ENCODE data around the gene AP5B1.

Gene AP5B1, protein sequence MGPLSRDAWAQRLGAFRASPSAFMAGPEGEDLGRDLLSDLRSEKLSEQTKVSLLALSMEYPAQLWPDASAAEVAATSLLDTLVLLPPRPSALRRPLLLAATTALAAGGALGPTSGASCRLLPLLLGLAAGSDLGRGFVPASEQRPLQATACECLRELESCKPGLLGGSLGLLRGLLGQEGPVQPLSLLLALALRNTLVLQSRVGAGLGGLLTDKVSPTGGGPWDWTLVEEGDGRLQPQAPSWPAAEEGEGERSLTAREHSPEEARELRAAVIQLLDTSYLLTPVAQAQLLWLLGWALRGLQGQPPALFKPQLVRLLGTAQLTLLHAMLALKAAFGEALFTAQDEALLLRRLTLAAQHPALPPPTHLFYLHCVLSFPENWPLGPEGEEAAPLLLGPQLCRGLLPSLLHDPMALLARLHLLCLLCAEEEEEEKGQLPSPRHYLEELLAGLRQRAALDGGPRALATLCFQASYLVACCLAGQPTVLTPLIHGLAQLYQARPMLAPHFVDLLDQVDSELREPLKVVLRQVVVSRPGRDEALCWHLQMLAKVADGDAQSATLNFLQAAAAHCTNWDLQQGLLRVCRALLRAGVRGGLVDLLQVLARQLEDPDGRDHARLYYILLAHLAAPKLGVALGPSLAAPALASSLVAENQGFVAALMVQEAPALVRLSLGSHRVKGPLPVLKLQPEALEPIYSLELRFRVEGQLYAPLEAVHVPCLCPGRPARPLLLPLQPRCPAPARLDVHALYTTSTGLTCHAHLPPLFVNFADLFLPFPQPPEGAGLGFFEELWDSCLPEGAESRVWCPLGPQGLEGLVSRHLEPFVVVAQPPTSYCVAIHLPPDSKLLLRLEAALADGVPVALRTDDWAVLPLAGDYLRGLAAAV

DNA sequence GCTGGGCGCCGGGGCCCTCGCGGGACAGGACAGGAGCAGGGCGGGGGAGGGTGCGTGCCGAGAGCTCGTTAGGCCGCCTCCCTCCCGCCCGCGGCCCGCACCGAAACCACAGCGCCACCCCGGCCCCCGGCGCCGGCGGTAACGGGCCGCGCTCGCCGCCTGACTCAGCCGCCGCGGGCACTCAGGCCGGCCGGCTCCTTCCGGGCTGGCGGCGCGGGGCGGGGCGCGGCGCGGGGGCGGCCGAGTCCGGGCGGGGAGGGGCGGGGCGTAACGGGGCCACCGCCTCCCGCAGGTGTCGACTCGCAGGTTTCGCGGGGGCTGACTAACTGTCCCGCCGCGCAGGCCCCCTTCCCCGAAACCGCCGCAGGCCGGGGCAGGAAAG lies at the start of gene AP5B1:
AP5B1 (minus strand) TSS at position 207 of the 382 bp plus-strand sequence. CDS start 385 bp downstream, outside the sequence.
- DNase-seq (ENCODE audit: low spot score) = peak; percentile 68

DNA sequence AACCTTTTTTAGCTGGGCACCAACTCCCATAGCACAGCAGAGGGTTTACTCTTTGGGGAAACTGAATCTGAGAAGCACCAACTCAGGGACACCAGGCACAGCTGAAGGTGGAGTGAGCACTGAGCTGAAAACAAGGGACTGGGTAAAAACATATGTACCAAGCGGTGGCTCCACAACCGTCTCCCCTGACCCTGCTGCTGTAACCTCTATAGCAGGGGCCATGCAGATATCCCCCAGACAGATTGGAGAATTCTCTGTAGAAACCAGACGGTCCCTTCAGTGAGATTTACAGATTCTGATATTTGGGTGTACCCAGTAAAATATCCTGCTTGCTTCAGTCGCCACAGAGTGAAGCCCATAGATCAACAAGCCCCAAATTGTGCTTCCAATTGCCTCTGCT lies 48.7 kb upstream of the AP5B1 start:
- no peak for DNase-seq (ENCODE audit: low spot score)

DNA sequence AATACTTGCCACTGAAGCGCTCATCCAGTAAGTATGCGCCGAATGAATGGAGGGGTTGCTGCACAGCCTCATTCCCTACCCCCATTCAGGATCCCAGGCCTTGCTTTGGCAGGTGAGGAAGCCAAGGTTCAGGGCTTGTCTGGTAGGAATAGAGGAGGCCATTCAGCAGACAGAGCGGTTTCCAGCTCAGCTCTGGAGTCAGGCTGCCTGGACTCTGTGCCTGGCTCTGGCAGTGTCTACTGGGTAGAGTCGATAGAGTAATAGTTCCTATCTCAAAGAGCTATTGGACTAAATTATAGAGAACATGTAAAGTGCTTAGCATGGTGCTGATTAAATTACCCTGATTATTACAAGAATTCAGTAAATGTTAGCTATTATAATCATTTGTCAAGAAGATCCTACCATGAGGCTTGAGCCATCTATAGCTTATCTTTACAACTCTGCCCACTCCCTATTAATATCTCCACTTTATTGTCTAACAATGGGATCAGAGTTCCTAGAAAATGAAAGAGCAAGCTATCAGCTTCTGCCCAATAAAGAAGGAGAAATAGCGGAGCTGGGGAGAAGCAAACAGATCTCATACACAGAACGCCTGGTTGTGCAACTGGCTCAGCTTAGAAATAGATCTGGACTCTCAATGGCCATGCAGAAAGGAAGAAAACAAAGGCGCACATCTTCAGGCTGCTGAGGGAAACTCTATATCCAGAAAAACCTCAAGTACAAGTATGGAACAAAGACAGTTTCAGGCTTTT lies 46.4 kb upstream of the AP5B1 start:
- no peak for DNase-seq (ENCODE audit: low spot score)

DNA sequence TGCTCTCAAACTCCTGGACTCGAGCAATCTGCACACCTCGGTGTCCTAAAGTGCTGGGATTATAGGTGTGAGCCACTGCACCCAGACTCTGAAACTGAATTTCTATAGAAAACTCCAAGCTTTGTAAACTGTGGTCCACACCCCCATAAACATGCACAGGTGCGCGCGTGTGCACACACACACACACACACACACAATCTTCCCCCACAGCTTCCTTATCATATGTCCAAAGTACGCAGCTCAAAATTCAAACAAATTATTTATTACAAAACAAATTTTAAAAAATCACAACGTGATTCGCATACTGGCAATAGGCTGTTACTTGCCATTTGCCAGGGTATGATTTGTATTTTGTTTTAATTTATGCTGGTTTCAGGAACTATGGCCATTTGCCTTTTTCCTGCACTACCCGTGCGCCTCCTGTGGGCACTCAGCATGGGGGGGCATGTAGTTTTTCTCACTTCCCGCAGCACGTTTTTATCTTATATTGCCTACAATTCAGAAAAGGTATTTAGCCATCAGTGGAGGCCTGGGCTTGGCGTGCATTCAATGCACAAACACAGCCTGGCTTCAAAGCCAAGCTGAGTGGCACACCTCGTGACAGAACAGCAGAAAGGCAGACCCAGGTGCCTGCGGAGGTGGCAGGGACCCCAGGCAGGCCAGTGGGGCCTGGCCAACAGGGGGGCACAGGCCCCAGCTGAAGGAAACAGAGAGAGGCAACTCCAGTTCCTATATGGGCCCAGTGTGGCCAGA lies 42.2 kb upstream of the AP5B1 start:
- DNase-seq (ENCODE audit: low spot score) = no peak

GRCh38 chr11:65821107-65821506 lies 40.3 kb upstream of the AP5B1 start:
- no peak for DNase-seq (ENCODE audit: low spot score)

GRCh38 chr11:65817835-65818680 lies 37.3 kb upstream of the AP5B1 start:
- peak; percentile 93 for DNase-seq (ENCODE audit: low spot score)

DNA sequence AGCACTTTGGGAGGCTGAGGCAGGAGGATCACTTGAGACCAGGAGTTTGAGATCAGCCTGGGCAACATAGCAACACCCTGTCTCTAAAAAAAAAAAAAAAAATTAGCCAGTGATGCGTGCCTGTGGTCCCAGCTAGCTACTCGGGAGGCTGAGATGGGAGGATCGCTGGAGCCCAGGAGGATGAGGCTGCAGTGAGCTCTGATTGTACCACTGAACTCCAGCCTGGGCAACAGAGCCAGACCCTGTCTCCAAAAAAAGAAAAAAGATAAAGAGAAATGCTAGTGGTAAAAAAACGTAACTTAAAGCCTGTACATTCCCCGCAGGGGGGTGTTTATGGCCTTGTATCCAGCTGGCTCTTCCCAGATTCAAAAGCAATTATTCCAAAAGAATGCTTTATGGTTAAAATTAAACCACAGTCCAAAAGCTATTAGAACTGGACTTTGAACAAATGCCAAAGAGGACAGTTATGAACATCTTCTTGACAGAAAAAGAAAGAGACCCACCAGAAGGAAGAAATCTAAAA lies 36.6 kb upstream of the AP5B1 start:
- DNase-seq (ENCODE audit: low spot score) = no peak

- no peak for DNase-seq (ENCODE audit: low spot score)
Measured at GRCh38 chr11:65816696-65817095, 35.9 kb upstream of the AP5B1 start.

DNA sequence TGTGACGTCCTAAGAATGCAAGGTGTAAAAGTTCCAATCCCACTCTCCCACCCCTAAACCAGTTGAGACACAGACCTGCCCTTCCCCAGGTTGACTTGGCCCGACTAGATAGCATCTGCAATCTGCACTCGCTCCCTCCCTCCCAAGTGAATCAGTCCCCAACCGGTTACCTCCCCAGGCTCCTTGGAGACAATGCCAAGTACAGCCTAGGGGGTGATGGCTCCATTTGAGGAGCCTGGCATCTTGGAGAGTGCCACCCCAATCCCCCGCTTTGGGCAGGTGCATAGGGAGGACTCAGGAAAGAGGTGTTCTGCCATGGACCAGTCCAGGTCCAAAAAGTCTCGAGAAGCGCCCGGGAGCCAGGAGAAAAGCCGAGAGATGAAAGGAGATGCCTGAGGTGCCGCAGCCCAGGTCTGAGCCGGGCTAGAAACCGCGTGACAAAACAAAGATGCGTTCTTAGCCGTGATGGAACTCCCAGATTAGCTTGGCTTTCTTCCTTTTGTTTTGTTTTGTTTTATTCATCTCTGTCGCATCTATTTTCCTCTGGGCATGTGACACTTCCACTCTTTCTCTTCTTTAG lies 34.3 kb upstream of the AP5B1 start:
- no peak for DNase-seq (ENCODE audit: low spot score)

DNA sequence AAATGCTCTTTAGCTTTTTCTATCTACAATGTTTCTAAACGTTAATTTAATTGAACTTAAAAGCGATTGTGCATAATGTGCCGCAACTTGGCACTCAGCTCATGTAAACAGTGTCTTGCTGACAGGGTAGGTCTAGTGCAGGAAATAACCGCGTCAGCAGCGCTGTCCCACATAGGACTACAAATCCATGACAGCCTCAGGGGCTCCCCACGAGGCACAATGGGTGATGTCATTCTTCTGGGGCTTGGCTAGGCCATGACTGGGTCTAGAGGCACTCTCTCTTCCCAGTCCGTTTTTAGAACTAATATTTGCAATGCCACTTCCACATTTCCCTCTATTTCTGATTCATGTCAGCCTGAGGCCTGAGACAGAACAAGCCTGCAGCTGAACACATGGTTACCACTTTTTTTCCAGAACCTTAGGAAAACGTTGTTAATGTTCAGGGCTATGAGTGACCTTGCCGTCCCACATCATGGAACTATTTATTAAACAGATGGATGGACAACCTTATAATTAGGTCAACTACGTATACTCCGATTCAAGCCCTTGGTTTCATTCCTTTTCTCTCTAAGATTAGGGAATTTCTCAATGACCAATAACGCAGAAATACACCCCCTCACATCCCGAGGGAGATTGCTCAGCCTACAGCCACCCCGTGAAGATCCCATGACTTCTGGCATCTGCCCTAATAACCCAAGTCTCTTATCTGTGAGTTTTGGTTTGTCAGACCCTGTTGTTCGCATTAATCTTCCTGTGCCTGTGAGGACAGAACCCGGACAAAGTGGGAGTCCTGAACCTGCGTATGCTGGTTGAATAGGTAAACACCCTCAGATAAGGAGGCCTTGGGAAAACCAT lies 33.6 kb upstream of the AP5B1 start:
- no peak for DNase-seq (ENCODE audit: low spot score)

DNA sequence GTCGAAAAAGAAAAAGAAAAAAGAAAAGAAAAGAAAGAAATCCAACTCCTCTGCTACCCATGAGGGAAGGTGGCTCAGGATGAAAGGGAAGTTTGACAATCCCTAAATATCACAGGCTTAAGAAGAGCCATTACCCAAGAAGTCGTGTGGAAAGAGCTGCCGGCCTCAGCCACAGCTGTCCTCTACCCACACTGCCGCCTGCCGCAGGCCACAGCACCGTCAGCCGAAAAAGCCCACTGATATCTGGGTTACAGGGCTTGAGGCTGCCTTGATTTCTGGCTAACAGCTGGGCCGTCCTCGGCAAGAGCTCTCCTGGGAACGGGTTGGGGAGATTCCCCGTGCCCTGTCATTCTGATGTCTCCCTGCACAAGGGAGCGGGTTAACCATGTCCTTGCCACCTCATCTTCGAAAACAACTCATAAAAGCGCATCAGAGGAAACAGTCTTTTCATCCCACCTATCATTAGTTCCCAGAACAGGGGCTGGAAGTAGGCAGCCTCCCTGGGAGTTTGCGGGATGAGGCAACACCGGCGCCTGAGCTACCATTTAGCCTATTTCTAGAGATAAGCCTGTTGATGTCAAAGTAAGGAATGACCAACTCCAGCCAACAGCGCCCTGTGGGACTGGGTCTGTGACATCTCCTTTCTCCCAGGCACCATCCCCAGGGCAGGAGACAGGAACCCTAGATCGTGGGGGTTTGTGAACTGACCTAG lies 31.1 kb upstream of the AP5B1 start:
- DNase-seq (ENCODE audit: low spot score) = no peak

DNA sequence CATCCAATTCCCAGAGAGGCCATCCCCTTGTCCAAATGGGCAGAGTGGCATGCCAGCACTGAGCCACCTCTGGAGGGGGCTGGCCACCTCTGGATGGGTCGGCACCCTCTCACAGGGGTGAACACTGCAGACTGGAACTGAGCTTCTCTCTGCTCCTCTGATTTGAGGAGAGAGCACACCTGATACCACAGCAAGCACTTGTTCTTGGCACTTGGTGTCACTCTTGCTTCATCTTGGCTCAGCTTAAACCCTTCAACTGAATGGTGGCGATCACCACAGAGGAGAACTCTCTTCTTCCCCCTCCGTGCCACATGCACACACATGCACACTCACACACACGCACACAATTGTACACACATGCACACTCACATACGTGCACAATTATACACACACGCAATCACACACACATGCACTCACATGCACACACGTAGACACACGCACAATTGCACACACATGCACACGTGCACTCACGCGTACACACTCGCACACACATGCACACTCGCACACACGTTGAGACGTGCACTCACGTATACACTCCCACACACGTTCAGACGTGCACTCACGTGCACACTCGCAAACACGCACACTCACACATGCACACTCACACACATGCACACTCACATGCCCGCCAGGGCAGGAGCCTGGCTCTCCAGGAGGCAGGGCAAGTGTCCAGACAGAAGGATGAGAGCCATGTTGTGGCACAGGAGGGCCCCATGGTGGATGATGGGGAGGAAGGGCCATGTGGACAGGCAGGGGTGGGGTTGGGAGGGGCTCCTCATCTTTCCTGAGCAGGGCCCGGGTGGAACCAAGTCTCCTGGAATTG lies 29.5 kb upstream of the AP5B1 start:
- no peak for DNase-seq (ENCODE audit: low spot score)

DNA sequence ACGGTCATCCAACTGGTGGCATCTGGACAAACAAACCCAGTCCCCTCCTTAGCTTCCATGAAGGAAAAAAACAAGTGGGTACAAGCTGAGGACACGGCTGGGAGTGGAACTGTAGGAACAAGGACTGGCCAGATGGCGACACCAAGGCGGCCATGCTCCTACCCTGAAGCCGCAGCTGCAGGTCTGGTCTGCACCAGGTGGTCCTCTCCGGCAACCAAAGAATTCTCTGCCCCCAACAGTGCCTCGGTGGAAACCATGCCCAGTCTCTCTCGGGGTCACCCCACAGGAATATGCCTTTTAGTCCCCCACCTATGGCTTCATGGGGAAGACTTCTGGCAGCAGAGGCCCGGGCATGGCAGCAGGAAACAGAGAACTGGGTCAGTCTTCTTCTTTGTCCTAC lies 28.7 kb upstream of the AP5B1 start:
- no peak for DNase-seq (ENCODE audit: low spot score)

GRCh38 chr11:65808744-65809341 lies 28.1 kb upstream of the AP5B1 start:
- DNase-seq (ENCODE audit: low spot score) = no peak

DNA sequence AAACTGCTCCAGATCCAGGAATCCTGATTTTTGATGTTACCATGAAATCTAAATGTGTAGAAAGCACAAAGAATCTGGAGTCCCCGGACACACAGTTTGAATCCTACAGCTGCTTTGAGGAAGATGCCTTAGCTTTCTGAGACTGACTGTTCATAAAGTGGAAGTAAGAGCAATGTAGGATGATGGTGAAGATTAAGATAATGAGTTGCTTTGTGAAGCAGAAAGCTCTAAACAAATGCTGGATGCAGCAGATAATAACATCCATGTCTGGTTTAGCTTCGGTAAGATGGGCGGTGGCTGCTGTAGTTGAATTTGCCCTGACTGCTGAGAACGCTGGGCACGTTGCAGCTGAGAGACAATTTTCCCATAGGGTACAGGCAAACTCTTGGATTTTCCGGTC lies 26.2 kb upstream of the AP5B1 start:
- no peak for DNase-seq (ENCODE audit: low spot score)

- DNase-seq (ENCODE audit: low spot score) = no peak
Measured at GRCh38 chr11:65803797-65804492, 23.2 kb upstream of the AP5B1 start.

DNA sequence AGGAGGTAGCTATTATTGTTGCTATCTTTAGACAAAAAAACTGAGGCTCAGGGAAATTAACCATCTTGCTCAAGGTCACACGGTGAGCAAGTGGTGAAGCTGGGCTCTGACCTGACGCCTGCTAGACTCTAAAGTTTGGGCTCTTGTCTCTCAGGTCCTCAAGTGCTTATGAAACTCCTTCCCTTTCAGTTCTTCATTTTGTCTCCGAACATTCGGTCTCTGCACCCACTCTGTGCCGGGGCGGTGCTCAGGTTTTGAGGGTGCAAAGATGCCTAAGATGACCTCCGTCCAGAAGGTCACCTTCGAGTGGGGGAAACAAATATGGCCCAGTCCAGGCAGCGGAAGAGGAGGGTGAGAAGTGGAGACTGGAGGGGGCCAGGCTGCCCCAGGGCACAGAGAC lies 22.1 kb upstream of the AP5B1 start:
- DNase-seq (ENCODE audit: low spot score) = no peak
